A375 (cell line): ENCODE results near the gene RPL22. TPM values are rescaled to one million over a fixed set of nuclear protein-coding genes. Genes with fewer than 3 reads are reported as not detected.

Experiments used
- total RNA-seq: library from RNA; depleted of rRNA; stranded (reverse); fragments of >200 nt; shearing (Covaris generic); gene quantifications from 2 replicates; pipeline ENCODE4 v1.2.3, GENCODE V29; 2014; rRNA removed

RPL22 gene
- 247 and 271 TPM in 2 replicates for total RNA-seq

GRCh38 chr1:6199298-6200187, at the start of gene RPL22:
Gene RPL22, minus strand, starts transcription at chr1:6199595. Its CDS starts 22 bp downstream, at chr1:6199573.

GRCh38 chr1:6243993-6244392, 44.6 kb upstream of the RPL22 start, which contains the start of gene HES3:
Gene HES3, plus strand, starts transcription at chr1:6244179. Its CDS starts 187 bp downstream, at chr1:6244366.

GRCh38 chr1:6205849-6206519, 6.6 kb upstream of the RPL22 start, which contains the start of gene RNF207:
Gene RNF207, plus strand, starts transcription at chr1:6206119. Its CDS starts 417 bp downstream, at chr1:6206536.

GRCh38 chr1:6180268-6180706, 19.1 kb downstream of the RPL22 start, which contains the start of gene CHD5:
Gene CHD5, minus strand, starts transcription at chr1:6180321. Its CDS starts 298 bp downstream, at chr1:6180023.

Other genes starting within 250 kb of the RPL22 start
- 7.6 and 10.6 TPM in 2 replicates for gene NPHP4, start 207.2 kb downstream of the RPL22 start, total RNA-seq
- gene KCNAB2, start 153.7 kb downstream of the RPL22 start, total RNA-seq: 11.1 and 12.3 TPM in 2 replicates
- gene CHD5, start 19.3 kb downstream of the RPL22 start, total RNA-seq: 0.24 and 0.38 TPM in 2 replicates
- 11.7 and 19.2 TPM in 2 replicates for gene RNF207, start 6.5 kb upstream of the RPL22 start, total RNA-seq
- 48.7 and 49.2 TPM in 2 replicates for gene ICMT, start 36.4 kb upstream of the RPL22 start, total RNA-seq
- not detected in 2 replicates for gene HES3, start 44.6 kb upstream of the RPL22 start, total RNA-seq
- gene GPR153, start 61.5 kb upstream of the RPL22 start, total RNA-seq: 26.1 and 29.0 TPM in 2 replicates
- 166 and 192 TPM in 2 replicates for gene ACOT7, start 194.2 kb upstream of the RPL22 start, total RNA-seq
- 0.68 and 2.0 TPM in 2 replicates for gene HES2, start 220.3 kb upstream of the RPL22 start, total RNA-seq
- gene ESPN, start 225.2 kb upstream of the RPL22 start, total RNA-seq: 12.2 and 15.3 TPM in 2 replicates